IMR-90 (cell line): Measurements from ENCODE around the gene CREB3L1. TPM values are rescaled to one million over a fixed set of nuclear protein-coding genes. Genes with fewer than 3 reads are reported as not detected.

Source experiments
- ATAC-seq: fragments of 200-7000 bp; cut with Tn5 transposase; 2 replicates; pipeline ENCODE4 v1.9.1; 2020; ENCODE audit warnings: low read depth, mild to moderate bottlenecking, moderate library complexity
- BruUV-seq: library from RNA; stranded (reverse); fragments of 400-500 nt; replicated peaks from 2 replicates; lab custom pipeline; 2021; lab: Mats Ljungman, UMichigan
- CTCF ChIA-PET: fragments of 300-600 bp; formaldehyde crosslinking; extraction: SDS; loops from one replicate; lab custom pipeline; 2021; ENCODE audit warnings: antibody characterized with exemption; lab: Yijun Ruan, JAX
- POLR2A ChIA-PET: fragments of 300-600 bp; sonication (Branson Sonifier 250); formaldehyde crosslinking; loops from one replicate; lab custom pipeline; 2022; ENCODE audit warnings: antibody characterized with exemption; ENCODE audit not compliant: unreplicated experiment; lab: Charles Lee
- DNase-seq: peaks from one replicate; pipeline ENCODE4 v3.0.0; 2013
- H2AFZ ChIP-seq: replicated peaks from 2 replicates; pipeline ENCODE3; 2013; ENCODE audit warnings: low read length, mild to moderate bottlenecking; ENCODE audit not compliant: poor library complexity
- H2AK5ac ChIP-seq: 2 replicates; pipeline ENCODE4 v1.6.1; 2013; ENCODE audit warnings: low read depth, low read length, inconsistent platforms
- H2AK9ac ChIP-seq: replicated peaks from 2 replicates; pipeline ENCODE3; 2013; ENCODE audit warnings: mild to moderate bottlenecking, low read depth, low read length, moderate library complexity; ENCODE audit not compliant: poor library complexity
- H2BK120ac ChIP-seq: 2 replicates; pipeline ENCODE4 v1.6.1; 2013; ENCODE audit warnings: low read depth, low read length, inconsistent platforms
- H2BK15ac ChIP-seq: 3 replicates; pipeline ENCODE4 v1.6.1; 2013; ENCODE audit warnings: low read depth, low read length, inconsistent platforms
- H2BK20ac ChIP-seq: 2 replicates; pipeline ENCODE4 v1.6.1; 2013; ENCODE audit warnings: low read depth, mild to moderate bottlenecking, inconsistent platforms, low read length, moderate library complexity
- H2BK5ac ChIP-seq: 2 replicates; pipeline ENCODE4 v1.6.1; 2013; ENCODE audit warnings: mild to moderate bottlenecking, low read depth, low read length, inconsistent platforms; ENCODE audit not compliant: poor library complexity, severe bottlenecking
- H3K14ac ChIP-seq: replicated peaks from 2 replicates; pipeline ENCODE4 v1.6.1; 2013; ENCODE audit warnings: low read depth, low read length, inconsistent platforms
- H3K18ac ChIP-seq: 2 replicates; pipeline ENCODE4 v1.6.1; 2013; ENCODE audit warnings: low read depth, low read length, control low read depth
- H3K23ac ChIP-seq: 2 replicates; pipeline ENCODE4 v1.6.1; 2013; ENCODE audit warnings: low read depth, low read length, inconsistent platforms
- H3K27ac ChIP-seq: 2 replicates; pipeline ENCODE4 v1.5.1; 2013; ENCODE audit warnings: mild to moderate bottlenecking, control low read depth, low read length; ENCODE audit not compliant: insufficient read depth
- H3K27me3 ChIP-seq: 2 replicates; pipeline ENCODE4 v1.6.1; 2013; ENCODE audit warnings: low read length; ENCODE audit not compliant: control insufficient read depth, insufficient read depth
- H3K36me3 ChIP-seq: 2 replicates; pipeline ENCODE4 v1.6.1; 2013; ENCODE audit warnings: low read length, mixed read lengths; ENCODE audit not compliant: control insufficient read depth, insufficient read depth
- H3K4ac ChIP-seq: 2 replicates; pipeline ENCODE4 v1.6.1; 2013; ENCODE audit warnings: low read depth, low read length, inconsistent platforms
- H3K4me1 ChIP-seq: 2 replicates; pipeline ENCODE4 v1.6.1; 2013; ENCODE audit warnings: low read length, mixed read lengths; ENCODE audit not compliant: control insufficient read depth, insufficient read depth
- H3K4me2 ChIP-seq: 2 replicates; pipeline ENCODE4 v1.6.1; 2013; ENCODE audit warnings: low read depth, mild to moderate bottlenecking, control low read depth, low read length, moderate library complexity
- H3K4me3 ChIP-seq: 2 replicates; pipeline ENCODE4 v1.5.1; 2013; ENCODE audit warnings: low read depth, mild to moderate bottlenecking, control low read depth, low read length, moderate library complexity; ENCODE audit not compliant: insufficient read depth
- H3K56ac ChIP-seq: 2 replicates; pipeline ENCODE4 v1.6.1; 2013; ENCODE audit warnings: low read length, inconsistent platforms; ENCODE audit not compliant: insufficient read depth; ENCODE audit errors: extremely low read depth
- H3K79me1 ChIP-seq, 2 experiments: 2 replicates each; pipeline ENCODE4 v1.6.1; 2013; ENCODE audit warnings: low read length in 2 of 2, inconsistent platforms in 1 of 2, low read depth in 1 of 2
- H3K9ac ChIP-seq: 2 replicates; pipeline ENCODE4 v1.6.1; 2013; ENCODE audit warnings: low read depth, low read length, control low read depth
- H3K9me1 ChIP-seq: 2 replicates; pipeline ENCODE4 v1.6.1; 2013; ENCODE audit warnings: low read length, inconsistent platforms; ENCODE audit not compliant: insufficient read depth
- H3K9me3 ChIP-seq: 2 replicates; pipeline ENCODE4 v1.6.1; 2013; ENCODE audit warnings: low read length; ENCODE audit not compliant: control insufficient read depth, insufficient read depth
- H4K20me1 ChIP-seq: 2 replicates; pipeline ENCODE4 v1.6.1; 2013; ENCODE audit warnings: low read length, inconsistent platforms; ENCODE audit not compliant: insufficient read depth
- H4K5ac ChIP-seq: 2 replicates; pipeline ENCODE4 v1.6.1; 2013; ENCODE audit warnings: mild to moderate bottlenecking, low read depth, low read length, control low read depth
- H4K8ac ChIP-seq, 2 experiments: 2 replicates each; pipeline ENCODE4 v1.6.1; 2013; ENCODE audit warnings: low read depth in 2 of 2, low read length in 2 of 2, control low read depth in 1 of 2, inconsistent platforms in 1 of 2
- H4K91ac ChIP-seq: 2 replicates; pipeline ENCODE4 v1.6.1; 2013; ENCODE audit warnings: low read depth, low read length, inconsistent platforms; ENCODE audit not compliant: insufficient read depth
- CEBPB ChIP-seq: IDR thresholded peaks from 2 replicates; pipeline ENCODE4 v1.6.1; 2012; ENCODE audit warnings: low read depth, low read length, improper control_type of control experiment
- MAZ ChIP-seq: IDR thresholded peaks from 2 replicates; pipeline ENCODE4 v1.6.1; 2012; ENCODE audit warnings: low read depth, mild to moderate bottlenecking, low read length, improper control_type of control experiment, moderate library complexity, borderline replicate concordance
- WGBS, 2 experiments: methylation state at CpG; one replicate each; pipeline versions ENCODE4 v1.1.5 to v1.1.7; 2013; ENCODE audit warnings: missing lambda C conversion rate in 2 of 2; ENCODE audit not compliant: insufficient read length in 1 of 2; ENCODE audit errors: extremely low coverage in 2 of 2; 5-methylcytosine and 5-hydroxymethylcytosine counted together
- dilution Hi-C: fragments of 300-500 bp; cut with HindIII; formaldehyde crosslinking; loops from one replicate; pipeline ENCODE4 v1.14.3; 2018; ENCODE audit warnings: low sequenced_read_pairs; ENCODE audit not compliant: unreplicated experiment
- in situ Hi-C: fragments of 300-500 bp; cut with MboI; formaldehyde crosslinking; loops from 3 replicates; pipeline ENCODE4 v1.14.3; 2019; ENCODE audit warnings: low sequenced_read_pairs, inconsistent platforms, mixed read lengths
- intact Hi-C: fragments of 100-400 bp; cut with micrococcal nuclease; formaldehyde crosslinking; loops from 2 replicates; pipeline ENCODE4 v1.10.0; 2022
- polyA plus RNA-seq, 3 experiments: library from polyadenylated mRNA; depleted of rRNA; stranded (reverse); fragments of >200 nt; gene quantifications; 2 replicates each; pipeline ENCODE4 v1.2.3, GENCODE V29; 2012; ENCODE audit warnings: low replicate concordance in 1 of 3
- total RNA-seq: library from RNA; depleted of rRNA; stranded (reverse); fragments of >200 nt; gene quantifications from 2 replicates; pipeline ENCODE4 v1.2.3, GENCODE V29; 2012

CREB3L1 gene
- total and polyA plus RNA-seq, 2 of the 4 experiments (the other 2 are of a cell fraction), result 8.1 to 82.3 TPM

- Histone ChIP-seq H2AK9ac (no peak overlapping the region), H2BK15ac (no peak overlapping the region), H3K4me1 (peaks cover 8% of the 10 kb centered on the region), H3K56ac (no peak overlapping the region), H3K23ac (no peak overlapping the region), H4K20me1 (no peaks in the 10 kb centered on the region), H2BK20ac (no peak overlapping the region), H3K9me1 (peaks cover 3% of the 10 kb centered on the region), H3K79me1 (no peaks in the 10 kb centered on the region), H2AFZ (peak overlapping the region; percentile 32), H2AK5ac (no peak overlapping the region), H3K9me3 (no peaks in the 10 kb centered on the region), H4K91ac (no peak overlapping the region), H3K27me3 (peaks cover 13% of the 10 kb centered on the region; the same call in 1 of the 2 replicates), H4K8ac (no peak overlapping the region), H3K14ac (no peak overlapping the region), H3K4ac (no peak overlapping the region), H3K4me3 (no peak overlapping the region), H2BK120ac (no peak overlapping the region), H3K4me2 (no peak overlapping the region), H3K36me3 (no peaks in the 10 kb centered on the region), H3K27ac (no peak overlapping the region), H2BK5ac (no peak overlapping the region), H3K9ac (no peak overlapping the region), H4K5ac (no peak overlapping the region), H3K18ac (no peak overlapping the region)
- no TSS peak for BruUV-seq
- in situ Hi-C loops, result no loop called here
- 0 out of 2 replicates have a peak, but pooled peaks have one; percentile 12 for TF ChIP-seq CEBPB
- TF ChIP-seq MAZ, result no peak
- dilution Hi-C loops, result no loop called here
- WGBS, 2 experiments, result no CpG with 5 or more reads among the region's 2 CpGs
- ATAC-seq (peak; percentile 44; the same call in 1 of the 2 replicates), DNase-seq (no peak)
- ChIA-PET CTCF (no interaction called here), POLR2A (no interaction called here)
- intact Hi-C loops, result no loop called here
Observed at GRCh38 chr11:46339816-46340215, 62.4 kb downstream of the CREB3L1 start.
